Daoy (cell line): Measurements from ENCODE around the gene RC3H1. TPM values are rescaled to one million over a fixed set of nuclear protein-coding genes. Genes with fewer than 3 reads are reported as not detected.
A peak's percentile ranks its signal among the peaks of the same experiment; 100 is the strongest.
"Not testable (repeated sequence)": the region's sequence is repeated elsewhere in the genome, so short reads cannot be mapped to it uniquely, and the experiment has no call there.

Experiments
- DNase-seq: peaks from one replicate; pipeline ENCODE4 v3.0.0-alpha.2; 2015; ENCODE audit warnings: low read depth
- total RNA-seq: library from RNA; depleted of rRNA; stranded (reverse); fragments of >200 nt; shearing (Covaris generic); gene quantifications from 2 replicates; pipeline ENCODE4 v1.2.3, GENCODE V29; 2014; rRNA removed

Gene RC3H1
- 9.2 and 11.5 TPM in 2 replicates for total RNA-seq

DNA sequence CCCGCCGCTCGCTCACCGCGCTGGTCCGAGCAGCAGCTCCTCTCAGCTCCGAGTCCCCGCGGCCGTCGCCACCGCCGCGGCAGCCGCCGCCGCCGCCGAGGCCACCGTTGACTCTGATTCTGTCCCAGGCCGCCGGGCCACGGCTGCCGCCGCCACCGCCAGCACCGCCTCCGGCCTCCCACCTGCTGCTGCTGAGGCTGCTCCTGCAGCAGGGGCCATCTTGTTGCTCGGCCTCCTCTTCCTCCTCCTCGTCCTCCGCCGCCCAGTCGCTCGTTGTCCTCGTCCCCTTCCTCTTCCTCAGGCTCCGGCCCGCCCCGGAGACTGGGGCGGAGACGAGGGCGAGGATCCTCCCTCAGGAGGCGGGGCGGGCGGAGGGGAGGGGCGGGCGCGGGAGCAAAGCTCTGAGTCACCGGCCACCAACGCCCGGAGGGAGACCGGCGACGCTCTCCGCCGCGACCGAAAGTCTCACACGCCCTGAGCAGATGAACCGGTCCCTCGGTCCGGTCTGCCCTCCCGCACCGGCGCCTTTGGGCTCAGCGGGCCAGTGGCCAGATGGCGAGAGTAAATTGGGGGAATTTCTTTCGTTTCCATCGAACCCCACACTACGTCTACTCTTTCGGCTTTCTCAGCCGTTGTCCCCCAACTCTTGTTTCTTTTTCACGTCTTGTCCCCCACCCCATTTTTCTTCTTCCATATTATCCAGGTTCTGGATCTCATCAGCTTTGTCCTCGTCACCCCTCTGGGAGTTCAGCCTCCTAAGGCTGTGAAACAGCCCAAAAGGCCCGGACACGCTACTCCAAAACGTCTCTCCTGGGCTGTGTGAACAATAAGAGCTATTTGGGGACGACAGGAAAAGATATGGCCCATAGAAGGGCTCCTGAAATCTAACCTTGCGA lies at the start of gene RC3H1:
Gene RC3H1, minus strand, starts transcription at position 278 of the 896 bp plus-strand sequence. CDS start 29,372 bp downstream, outside the sequence.
- DNase-seq: peak; percentile 93

DNA sequence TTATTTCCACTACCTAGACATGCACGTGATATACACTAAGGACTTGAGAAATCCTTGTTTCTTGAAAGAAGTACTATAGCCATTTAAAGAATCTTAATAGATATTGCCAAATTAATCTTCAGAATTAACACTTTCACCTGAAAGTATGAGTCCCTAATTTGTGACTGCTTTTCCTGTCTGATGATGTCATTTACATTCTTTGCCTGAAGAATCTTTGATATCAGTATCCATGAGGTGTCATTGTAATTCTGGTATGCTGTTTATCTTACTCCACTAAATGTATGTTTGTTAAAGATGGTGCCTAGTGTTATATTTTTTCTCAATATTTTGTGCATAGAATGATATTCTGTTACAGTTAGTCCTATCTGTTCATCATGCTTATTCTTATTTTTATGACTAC lies 48.5 kb upstream of the RC3H1 start:
- no peak for DNase-seq

DNA sequence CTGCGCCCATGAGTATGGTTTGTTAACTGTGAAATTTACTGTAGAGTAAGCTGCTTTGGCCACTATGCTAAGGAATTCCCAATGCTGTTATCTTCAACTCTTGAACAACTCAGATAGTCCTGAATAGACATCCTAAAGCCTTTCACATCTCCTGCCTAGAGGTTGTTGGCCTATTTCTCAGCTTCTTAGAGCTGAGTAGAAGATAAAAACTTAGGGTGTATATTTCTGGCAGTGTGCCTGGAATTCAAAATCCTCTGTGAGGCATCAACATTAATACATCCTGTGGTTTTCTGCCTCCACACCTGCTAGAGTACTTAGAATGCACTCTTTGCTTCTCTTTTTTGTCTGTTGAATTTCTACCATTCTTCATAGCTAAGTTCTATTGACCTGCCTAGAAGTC lies 45.8 kb upstream of the RC3H1 start:
- DNase-seq: peak; percentile 10

GRCh38 chr1:174060090-174060489 lies 37.9 kb upstream of the RC3H1 start:
- peak; percentile 11 for DNase-seq

GRCh38 chr1:174058624-174059023 lies 36.5 kb upstream of the RC3H1 start:
- DNase-seq: no peak

- not testable (repeated sequence) for DNase-seq
Measured at GRCh38 chr1:174056609-174057008, 34.5 kb upstream of the RC3H1 start.

DNA sequence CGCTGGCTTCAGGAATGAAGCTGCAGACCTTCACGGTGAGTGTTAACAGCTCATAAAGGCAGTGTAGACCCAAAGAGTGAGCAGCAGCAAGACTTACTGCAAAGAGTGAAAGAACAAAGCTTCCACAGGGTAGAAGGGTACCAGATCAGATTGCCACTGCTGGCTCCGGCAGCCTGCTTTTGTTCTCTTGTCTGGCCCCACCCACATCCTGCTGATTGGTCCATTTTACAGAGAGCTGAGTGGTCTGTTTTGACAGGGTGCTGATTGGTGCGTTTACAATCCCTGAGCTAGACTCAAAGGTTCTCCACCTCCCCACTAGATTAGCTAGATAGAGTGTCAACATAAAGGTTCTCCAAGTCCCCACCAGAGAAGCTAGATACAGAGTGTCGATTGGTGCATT lies 33.6 kb upstream of the RC3H1 start:
- DNase-seq: not testable (repeated sequence)

- no peak for DNase-seq
Measured at GRCh38 chr1:174053826-174054225, 31.7 kb upstream of the RC3H1 start.

- no peak for DNase-seq
Measured at GRCh38 chr1:174052621-174053020, 30.5 kb upstream of the RC3H1 start.

GRCh38 chr1:174051956-174052355 lies 29.8 kb upstream of the RC3H1 start:
- no peak for DNase-seq

DNA sequence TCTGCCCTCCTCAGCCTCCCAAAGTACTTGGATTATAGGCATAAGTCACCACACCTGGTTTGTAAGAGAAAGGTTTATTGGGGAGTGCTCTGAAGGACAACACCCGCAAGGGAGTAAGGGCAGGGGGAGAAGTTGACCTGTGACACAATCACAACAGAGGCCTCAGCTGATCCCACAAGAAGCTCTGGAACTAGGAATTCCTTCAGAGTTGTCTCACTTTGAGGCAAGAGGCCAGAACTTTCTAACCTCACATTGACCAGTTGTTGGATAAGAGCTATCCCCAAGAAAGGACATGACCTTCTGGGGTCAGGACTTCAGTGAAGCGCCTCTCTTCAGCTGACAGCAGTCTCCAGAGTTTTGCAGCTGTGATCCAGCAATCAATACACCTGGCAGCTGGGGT lies 27.4 kb upstream of the RC3H1 start:
- DNase-seq: no peak

- DNase-seq: no peak
Measured at GRCh38 chr1:174044418-174045222, 22.5 kb upstream of the RC3H1 start.

- DNase-seq: not testable (repeated sequence)
Measured at GRCh38 chr1:174042509-174042908, 20.4 kb upstream of the RC3H1 start.

DNA sequence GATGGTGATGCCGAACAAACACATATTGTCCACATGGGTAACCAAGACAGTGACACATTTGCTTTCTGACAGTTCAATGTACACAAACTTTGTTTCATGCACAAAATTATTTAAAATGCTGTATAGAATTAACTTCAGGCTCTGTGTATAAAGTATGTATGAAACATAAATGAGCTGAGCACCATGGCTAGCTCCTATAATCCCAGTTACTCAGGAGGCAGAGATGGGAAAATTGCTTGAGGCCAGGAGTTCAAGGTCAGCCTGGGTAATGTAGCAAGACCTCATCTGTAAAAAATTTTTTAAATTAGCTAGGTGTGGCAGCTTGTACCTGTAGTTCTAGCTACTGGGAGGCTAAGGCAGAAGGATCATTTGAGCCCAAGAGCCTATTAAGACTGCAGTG lies 19.2 kb upstream of the RC3H1 start:
- no peak for DNase-seq

GRCh38 chr1:174040387-174040786 lies 18.2 kb upstream of the RC3H1 start:
- DNase-seq: peak; percentile 82

DNA sequence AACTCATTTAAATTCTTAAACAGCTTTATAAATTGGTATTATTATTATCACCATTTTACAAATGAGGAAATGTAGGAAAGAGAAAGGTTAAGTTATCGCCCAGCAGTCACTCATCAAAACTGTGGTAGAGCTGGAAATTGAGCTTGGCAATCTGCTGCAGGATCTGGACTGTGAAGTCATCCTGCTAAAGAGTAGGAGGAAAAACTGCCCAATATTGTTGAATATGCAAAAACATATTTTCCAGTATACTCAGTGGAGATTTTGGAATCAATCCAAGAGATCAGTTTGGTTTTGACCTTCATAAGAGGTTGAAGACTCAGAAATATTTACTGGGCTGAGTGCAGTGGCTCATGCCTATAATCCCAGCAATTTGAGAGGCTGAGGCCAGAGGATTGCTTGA lies 16.9 kb upstream of the RC3H1 start:
- no peak for DNase-seq

- no peak for DNase-seq
Measured at GRCh38 chr1:174036798-174037197, 14.6 kb upstream of the RC3H1 start.

DNA sequence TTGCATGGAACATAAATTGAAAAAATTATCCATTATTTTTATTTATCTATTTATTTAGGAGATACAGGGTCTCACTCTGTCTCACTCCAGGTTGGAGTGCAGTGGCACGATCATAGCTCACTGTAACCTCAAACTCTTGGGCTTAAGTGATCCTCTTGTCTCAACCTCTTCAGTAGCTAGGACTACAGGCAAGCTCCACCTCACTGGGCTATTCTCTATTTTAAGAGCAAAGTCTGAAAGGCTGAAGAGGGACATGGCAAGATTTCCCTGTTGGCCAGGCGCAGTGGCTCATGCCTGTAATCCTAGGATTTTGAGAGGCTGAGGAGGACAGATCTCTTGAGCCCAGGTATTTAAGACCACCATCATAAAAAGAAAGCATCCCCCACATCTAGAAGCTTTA lies 14.0 kb upstream of the RC3H1 start:
- no peak for DNase-seq

DNA sequence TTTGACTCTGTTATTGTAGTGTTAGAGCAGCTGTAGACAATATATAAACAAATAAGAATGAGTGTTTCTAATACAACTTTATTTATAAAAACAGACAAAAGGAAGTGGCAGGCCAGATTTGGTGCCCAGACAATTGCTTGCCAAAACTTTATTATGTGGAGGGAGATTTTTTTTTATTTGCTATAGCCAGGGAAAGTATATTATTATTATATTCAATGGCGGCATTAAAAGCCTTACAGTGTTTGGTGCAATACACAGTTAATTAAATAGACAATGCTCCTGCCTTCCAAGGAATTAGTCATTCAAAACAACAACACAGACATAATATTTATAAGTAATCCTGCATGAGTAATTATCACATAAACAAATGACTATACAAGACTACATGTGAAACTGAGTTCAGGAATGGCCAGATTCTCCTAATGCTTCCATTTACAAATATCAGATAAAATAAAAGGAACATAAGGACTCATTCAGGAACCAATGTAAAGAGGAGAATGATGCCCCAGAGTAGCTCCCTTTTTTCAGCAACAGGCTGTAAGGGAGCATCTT lies 10.6 kb upstream of the RC3H1 start:
- no peak for DNase-seq

GRCh38 chr1:174031099-174031498 lies 8.9 kb upstream of the RC3H1 start:
- no peak for DNase-seq

DNA sequence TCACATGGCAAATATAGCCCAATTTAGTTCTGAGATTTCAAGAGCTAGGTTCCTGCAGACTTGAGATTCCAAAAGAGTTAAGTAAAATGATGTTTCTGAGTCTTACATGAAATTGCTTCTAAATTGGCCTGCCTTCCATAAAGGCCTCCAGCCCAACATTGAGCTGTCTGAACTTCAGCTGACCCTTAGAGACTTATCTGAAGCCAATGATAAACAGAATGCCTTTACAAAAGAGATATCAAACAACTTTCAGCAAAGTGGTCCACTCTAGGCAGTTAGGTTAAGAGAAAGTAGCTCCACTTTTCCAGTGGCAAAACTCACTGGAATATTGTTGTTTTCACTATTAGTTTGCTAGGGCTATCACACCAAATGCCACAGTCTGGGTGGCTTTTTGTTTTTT lies 6.3 kb upstream of the RC3H1 start:
- no peak for DNase-seq

- DNase-seq: peak; percentile 40
Measured at GRCh38 chr1:174023440-174023839, 1.3 kb upstream of the RC3H1 start.

DNA sequence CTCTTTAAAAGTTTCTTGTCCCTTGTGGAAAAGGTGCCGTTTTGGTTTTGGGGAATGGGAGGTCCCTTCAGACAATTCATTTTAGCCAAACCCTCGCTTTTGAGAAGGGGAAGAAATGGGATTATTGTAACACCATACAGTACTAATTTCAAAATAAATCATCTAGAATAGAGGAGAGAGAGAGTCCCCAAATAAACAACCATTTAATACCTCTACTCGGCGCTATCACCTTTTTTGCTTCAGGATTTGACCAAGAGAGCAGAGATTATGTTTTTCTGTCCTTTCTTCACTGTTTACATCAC lies 770 bp upstream of the RC3H1 start:
- no peak for DNase-seq
